H1 (cell line): Measurements from ENCODE around the gene NCK2. TPM values are rescaled to one million over a fixed set of nuclear protein-coding genes. Genes with fewer than 3 reads are reported as not detected.

Source experiments
- CHD2 ChIP-seq: IDR thresholded peaks from 2 replicates; pipeline ENCODE4 v1.6.1; 2012; ENCODE audit warnings: low read length, improper control_type of control experiment
- FOSL1 ChIP-seq: IDR thresholded peaks from 2 replicates; pipeline ENCODE4 v1.6.1; 2011; ENCODE audit warnings: mild to moderate bottlenecking, low read depth, low read length, moderate library complexity; ENCODE audit not compliant: insufficient read depth
- KDM1A ChIP-seq: fragments of 200-600, 300-600 bp; sonication (generic); IDR thresholded peaks from 2 replicates; pipeline ENCODE4 v1.7.1; 2016; ENCODE audit warnings: mild to moderate bottlenecking, low read length, borderline replicate concordance
- SRF ChIP-seq: IDR thresholded peaks from 2 replicates; pipeline ENCODE4 v1.6.1; 2011; ENCODE audit warnings: mild to moderate bottlenecking, low read depth, low read length, moderate library complexity
- TAF1 ChIP-seq: IDR thresholded peaks from 2 replicates; pipeline ENCODE4 v1.6.1; 2011; ENCODE audit warnings: mild to moderate bottlenecking, low read depth, low read length
- TAF7 ChIP-seq: optimal IDR thresholded peaks from 2 replicates; pipeline ENCODE3; 2011; ENCODE audit warnings: low read depth, mild to moderate bottlenecking, inconsistent platforms, low read length, moderate library complexity, borderline replicate concordance
- polyA plus RNA-seq, 7 experiments: library from polyadenylated mRNA; depleted of rRNA in 3 of 7; stranded (reverse) in 5 of 7; unstranded in 2 of 7; fragments of >200 nt in 5 of 7; fragments of 200-250 nt in 2 of 7; gene quantifications; 1 replicate in 5 of 7; 2 replicates in 1 of 7; 4 replicates in 1 of 7; pipeline versions ENCODE4 v1.2.1 to v1.2.3, GENCODE V29; 2011 to 2013; ENCODE audit warnings: missing spikeins in 2 of 7, mixed read lengths in 2 of 7
- total RNA-seq: library from RNA; stranded (reverse); fragmentation: NEBNext Ultra II Directional; extraction: Animal tissue kit (Norgen Biotek cat#: 25700); gene quantifications from 2 replicates; pipeline ENCODE4 v1.2.1, GENCODE V29; 2021
- TF ChIP-seq, protein P1 (sequence below): IDR thresholded peaks from 2 replicates; pipeline ENCODE4 v1.6.1; 2011; ENCODE audit warnings: low read length, improper control_type of control experiment
- TF ChIP-seq, protein P2 (sequence below): IDR thresholded peaks from 2 replicates; pipeline ENCODE4 v1.6.1; 2012; ENCODE audit warnings: low read length, inconsistent platforms

NCK2 gene
- total and polyA plus RNA-seq, 2 of the 8 experiments (the other 6 are each of a cell fraction or from before 2014, with no cell fraction given) = 30.3 to 65.7 TPM

DNA sequence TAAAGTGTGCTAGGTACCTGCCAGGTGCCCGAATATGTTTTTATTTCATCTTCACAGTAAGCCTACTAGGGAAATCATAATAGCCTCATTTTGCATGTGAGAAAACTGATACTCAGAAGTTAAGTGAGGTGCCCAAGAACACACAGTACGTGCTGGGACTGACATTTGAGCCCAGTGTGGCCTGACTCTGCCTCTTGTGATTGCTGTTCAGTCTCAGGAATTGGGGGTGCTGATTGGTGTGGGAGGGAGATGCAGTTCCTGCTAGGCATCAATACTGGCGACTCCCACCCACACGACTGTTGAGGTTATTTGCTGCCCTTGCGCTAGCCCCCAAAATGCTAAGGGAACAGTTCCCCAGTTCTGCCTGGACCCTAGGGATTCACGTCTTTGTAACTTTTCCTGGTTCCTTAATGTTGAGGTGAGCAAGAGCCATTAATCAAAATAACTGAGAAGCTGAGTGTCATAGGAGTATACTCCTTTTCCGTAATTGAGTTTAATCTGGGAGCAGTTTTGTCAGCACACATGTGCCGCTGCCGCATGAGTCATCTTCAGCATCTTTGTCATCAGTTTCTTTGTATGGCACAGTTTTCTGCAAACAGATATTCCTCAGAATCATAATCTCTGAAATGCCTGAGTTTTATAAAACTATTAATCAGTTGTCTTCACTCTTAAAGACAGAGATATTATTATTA is 120.7 kb downstream of the NCK2 start (continued):
- TF ChIP-seq, protein P1, sequence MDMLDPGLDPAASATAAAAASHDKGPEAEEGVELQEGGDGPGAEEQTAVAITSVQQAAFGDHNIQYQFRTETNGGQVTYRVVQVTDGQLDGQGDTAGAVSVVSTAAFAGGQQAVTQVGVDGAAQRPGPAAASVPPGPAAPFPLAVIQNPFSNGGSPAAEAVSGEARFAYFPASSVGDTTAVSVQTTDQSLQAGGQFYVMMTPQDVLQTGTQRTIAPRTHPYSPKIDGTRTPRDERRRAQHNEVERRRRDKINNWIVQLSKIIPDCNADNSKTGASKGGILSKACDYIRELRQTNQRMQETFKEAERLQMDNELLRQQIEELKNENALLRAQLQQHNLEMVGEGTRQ = no peak
- TF ChIP-seq KDM1A = no peak
- TF ChIP-seq TAF1 = no peak
- TF ChIP-seq SRF = no peak
- TF ChIP-seq, protein P2, sequence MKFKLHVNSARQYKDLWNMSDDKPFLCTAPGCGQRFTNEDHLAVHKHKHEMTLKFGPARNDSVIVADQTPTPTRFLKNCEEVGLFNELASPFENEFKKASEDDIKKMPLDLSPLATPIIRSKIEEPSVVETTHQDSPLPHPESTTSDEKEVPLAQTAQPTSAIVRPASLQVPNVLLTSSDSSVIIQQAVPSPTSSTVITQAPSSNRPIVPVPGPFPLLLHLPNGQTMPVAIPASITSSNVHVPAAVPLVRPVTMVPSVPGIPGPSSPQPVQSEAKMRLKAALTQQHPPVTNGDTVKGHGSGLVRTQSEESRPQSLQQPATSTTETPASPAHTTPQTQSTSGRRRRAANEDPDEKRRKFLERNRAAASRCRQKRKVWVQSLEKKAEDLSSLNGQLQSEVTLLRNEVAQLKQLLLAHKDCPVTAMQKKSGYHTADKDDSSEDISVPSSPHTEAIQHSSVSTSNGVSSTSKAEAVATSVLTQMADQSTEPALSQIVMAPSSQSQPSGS = no peak
- TF ChIP-seq CHD2 = no peak
- TF ChIP-seq FOSL1 = no peak
- TF ChIP-seq TAF7 = no peak
